GM12873 (cell line): ENCODE measurements around the gene PGAM4.

ENCODE experiments used
- CTCF ChIP-seq: IDR thresholded peaks from 2 replicates; pipeline ENCODE4 v1.5.1; 2012; ENCODE audit warnings: low read depth, mild to moderate bottlenecking, moderate library complexity, low read length, control low read depth; ENCODE audit not compliant: insufficient read depth; ENCODE audit errors: missing control alignments

Gene PGAM4

GRCh38 chrX:77930581-77930980 lies 38.9 kb downstream of the PGAM4 start:
- no peak for TF ChIP-seq CTCF

GRCh38 chrX:77925764-77926163 lies 43.7 kb downstream of the PGAM4 start:
- TF ChIP-seq CTCF, result no peak

GRCh38 chrX:77924320-77924859 lies 45.0 kb downstream of the PGAM4 start:
- TF ChIP-seq CTCF, result no peak

- no peak for TF ChIP-seq CTCF
These were observed 46.7 kb downstream of the PGAM4 start for GRCh38 chrX:77922787-77923186.

GRCh38 chrX:77918568-77918967 lies 50.9 kb downstream of the PGAM4 start:
- TF ChIP-seq CTCF, result no peak
